IPS DF 4.7 (cell line): ENCODE results near the gene ARF4.

Experiments used
- DNase-seq: peaks from one replicate; pipeline ENCODE4 v3.0.0-alpha.2; 2013; ENCODE audit warnings: low spot score; ENCODE audit errors: extremely low read depth

ARF4 gene

GRCh38 chr3:57582474-57583168 lies 14.5 kb downstream of the ARF4 start:
- no peak for DNase-seq

GRCh38 chr3:57577801-57578200 lies 19.3 kb downstream of the ARF4 start:
- no peak for DNase-seq

- no peak for DNase-seq
Observed at GRCh38 chr3:57575966-57576626, 21.0 kb downstream of the ARF4 start.

- no peak for DNase-seq
Observed at GRCh38 chr3:57572096-57572495, 25.0 kb downstream of the ARF4 start.

- no peak for DNase-seq
Observed at GRCh38 chr3:57570878-57571277, 26.3 kb downstream of the ARF4 start.

- DNase-seq: no peak
Observed at GRCh38 chr3:57569859-57570450, 27.2 kb downstream of the ARF4 start.

- DNase-seq: no peak
Observed at GRCh38 chr3:57559526-57559925, 37.6 kb downstream of the ARF4 start.

GRCh38 chr3:57557085-57557537 lies 40.0 kb downstream of the ARF4 start:
- no peak for DNase-seq

- no peak for DNase-seq
Observed at GRCh38 chr3:57556459-57557084, 40.6 kb downstream of the ARF4 start.

GRCh38 chr3:57555738-57556458 lies 41.2 kb downstream of the ARF4 start, which contains the start of gene PDE12:
Gene PDE12, plus strand, starts transcription at chr3:57556274. Its CDS starts 106 bp downstream, at chr3:57556380.
- DNase-seq: peak; percentile 46

GRCh38 chr3:57555306-57555705 lies 41.8 kb downstream of the ARF4 start:
- DNase-seq: no peak

GRCh38 chr3:57546616-57547015 lies 50.5 kb downstream of the ARF4 start:
- DNase-seq: no peak

- no peak for DNase-seq
Observed at GRCh38 chr3:57545636-57546268, 51.4 kb downstream of the ARF4 start.

GRCh38 chr3:57544181-57545125 lies 52.7 kb downstream of the ARF4 start, which contains the start of gene DNAH12:
Gene DNAH12, minus strand, starts transcription at chr3:57544344. Its CDS starts 1,474 bp downstream, at chr3:57542870.
- DNase-seq: peak; percentile 64

GRCh38 chr3:57538465-57538864 lies 58.7 kb downstream of the ARF4 start:
- no peak for DNase-seq

GRCh38 chr3:57530071-57530608 lies 67.0 kb downstream of the ARF4 start:
- no peak for DNase-seq
